ENCODE data around the gene BLID. TPM values are rescaled to one million over a fixed set of nuclear protein-coding genes. Genes with fewer than 3 reads are reported as not detected.

Gene BLID
- total RNA-seq, 1 donor from 2014 or later = 1.2 TPM

GRCh38 chr11:122154227-122154626 lies 38.2 kb upstream of the BLID start:
- no peak for TF ChIP-seq CTCF (IDR thresholded peaks at IDR 0.05; ENCODE audit: insufficient read depth, low read depth, low read length)
- TF ChIP-seq EZH2 (IDR thresholded peaks at IDR 0.05; ENCODE audit: insufficient read depth, low read length) = no peak
- H3K36me3 ChIP-seq (ENCODE audit: insufficient read depth, low read length) = peaks cover 69% of the 10 kb centered on the region
- peaks cover 100% of the 10 kb centered on the region for H3K79me2 ChIP-seq (ENCODE audit: insufficient read depth, low read length)
- Mint-ChIP-seq H3K4me3 (ENCODE audit: unreplicated experiment) (no peak overlapping the region), H3K4me1 (ENCODE audit: low read depth, unreplicated experiment) (peaks cover 28% of the 10 kb centered on the region), H3K36me3 (ENCODE audit: low read depth, unreplicated experiment) (peaks cover 1% of the 10 kb centered on the region), H3K27me3 (ENCODE audit: low read depth, unreplicated experiment) (no peaks in the 10 kb centered on the region), H3K27ac (ENCODE audit: unreplicated experiment) (no peak overlapping the region), H3K9me3 (ENCODE audit: unreplicated experiment) (no peaks in the 10 kb centered on the region)
- FAIRE-seq (no peak), DNase-seq (ENCODE audit: low read depth) (no peak)
- no peak overlapping the region for H2AFZ ChIP-seq (ENCODE audit: low read depth, low read length)
- no peak overlapping the region for H3K4me3 ChIP-seq (ENCODE audit: insufficient read depth, low read depth, low read length)
- H3K9me3 ChIP-seq (ENCODE audit: insufficient read depth, low read depth, low read length) = no peaks in the 10 kb centered on the region
- H4K20me1 ChIP-seq (ENCODE audit: insufficient read depth, low read length) = peaks cover 34% of the 10 kb centered on the region
- H3K4me1 ChIP-seq (ENCODE audit: insufficient read depth, low read length) = peaks cover 76% of the 10 kb centered on the region
- H3K9ac ChIP-seq (ENCODE audit: low read length) = peak overlapping the region; percentile 2
- peak overlapping the region; percentile 94 for H3K27ac ChIP-seq (ENCODE audit: low read depth, low read length)
- no peaks in the 10 kb centered on the region for H3K27me3 ChIP-seq (ENCODE audit: insufficient read depth, low read length)
- peak overlapping the region; percentile 26 for H3K4me2 ChIP-seq (ENCODE audit: low read length)

GRCh38 chr11:122153746-122154145 lies 37.7 kb upstream of the BLID start:
- Histone ChIP-seq H3K4me1 (ENCODE audit: insufficient read depth, low read length) (peaks cover 76% of the 10 kb centered on the region), H3K4me3 (ENCODE audit: insufficient read depth, low read depth, low read length) (no peak overlapping the region), H3K9me3 (ENCODE audit: insufficient read depth, low read depth, low read length) (no peaks in the 10 kb centered on the region), H3K27ac (ENCODE audit: low read depth, low read length) (peak overlapping the region; percentile 94), H3K9ac (ENCODE audit: low read length) (peak overlapping the region; percentile 2), H3K36me3 (ENCODE audit: insufficient read depth, low read length) (peaks cover 73% of the 10 kb centered on the region), H3K4me2 (ENCODE audit: low read length) (no peak overlapping the region), H2AFZ (ENCODE audit: low read depth, low read length) (no peak overlapping the region), H3K79me2 (ENCODE audit: insufficient read depth, low read length) (peaks cover 100% of the 10 kb centered on the region), H3K27me3 (ENCODE audit: insufficient read depth, low read length) (no peaks in the 10 kb centered on the region), H4K20me1 (ENCODE audit: insufficient read depth, low read length) (peaks cover 31% of the 10 kb centered on the region)
- Mint-ChIP-seq H3K27ac (ENCODE audit: unreplicated experiment) (no peak overlapping the region), H3K36me3 (ENCODE audit: low read depth, unreplicated experiment) (peaks cover 1% of the 10 kb centered on the region), H3K4me3 (ENCODE audit: unreplicated experiment) (no peak overlapping the region), H3K9me3 (ENCODE audit: unreplicated experiment) (no peaks in the 10 kb centered on the region), H3K27me3 (ENCODE audit: low read depth, unreplicated experiment) (no peaks in the 10 kb centered on the region), H3K4me1 (ENCODE audit: low read depth, unreplicated experiment) (peaks cover 23% of the 10 kb centered on the region)
- TF ChIP-seq EZH2 (IDR thresholded peaks at IDR 0.05; ENCODE audit: insufficient read depth, low read length) (no peak), CTCF (IDR thresholded peaks at IDR 0.05; ENCODE audit: insufficient read depth, low read depth, low read length) (no peak)
- DNase-seq (ENCODE audit: low read depth) (no peak), FAIRE-seq (no peak)

GRCh38 chr11:122150216-122151124 lies 34.5 kb upstream of the BLID start:
- Histone ChIP-seq H3K27ac (ENCODE audit: low read depth, low read length) (peak overlapping the region; percentile 28), H3K27me3 (ENCODE audit: insufficient read depth, low read length) (no peaks in the 10 kb centered on the region), H3K9ac (ENCODE audit: low read length) (peak overlapping the region; percentile 12), H3K36me3 (ENCODE audit: insufficient read depth, low read length) (peaks cover 75% of the 10 kb centered on the region), H3K4me1 (ENCODE audit: insufficient read depth, low read length) (peaks cover 71% of the 10 kb centered on the region), H2AFZ (ENCODE audit: low read depth, low read length) (no peak overlapping the region), H4K20me1 (ENCODE audit: insufficient read depth, low read length) (peaks cover 41% of the 10 kb centered on the region), H3K79me2 (ENCODE audit: insufficient read depth, low read length) (peaks cover 100% of the 10 kb centered on the region), H3K4me2 (ENCODE audit: low read length) (peak overlapping the region; percentile 43), H3K9me3 (ENCODE audit: insufficient read depth, low read depth, low read length) (no peaks in the 10 kb centered on the region), H3K4me3 (ENCODE audit: insufficient read depth, low read depth, low read length) (no peak overlapping the region)
- H3K27ac Mint-ChIP-seq (ENCODE audit: unreplicated experiment) = no peak overlapping the region
- peaks cover 16% of the 10 kb centered on the region for H3K4me1 Mint-ChIP-seq (ENCODE audit: low read depth, unreplicated experiment)
- H3K27me3 Mint-ChIP-seq (ENCODE audit: low read depth, unreplicated experiment) = no peaks in the 10 kb centered on the region
- peaks cover 5% of the 10 kb centered on the region for H3K36me3 Mint-ChIP-seq (ENCODE audit: low read depth, unreplicated experiment)
- FAIRE-seq (peak; percentile 13), DNase-seq (ENCODE audit: low read depth) (no peak)
- TF ChIP-seq EZH2 (IDR thresholded peaks at IDR 0.05; ENCODE audit: insufficient read depth, low read length) = no peak
- no peaks in the 10 kb centered on the region for H3K9me3 Mint-ChIP-seq (ENCODE audit: unreplicated experiment)
- no peak overlapping the region for H3K4me3 Mint-ChIP-seq (ENCODE audit: unreplicated experiment)
